Epithelial cell of proximal tubule (primary cell): ENCODE measurements around the gene ZNF33A. TPM values are rescaled to one million over a fixed set of nuclear protein-coding genes. Genes with fewer than 3 reads are reported as not detected.
"Not testable (repeated sequence)": the region's sequence is repeated elsewhere in the genome, so short reads cannot be mapped to it uniquely, and the experiment has no call there.

Source experiments
- DNase-seq: peaks from one replicate; pipeline ENCODE4 v3.0.0-alpha.2; 2011; ENCODE audit warnings: low read depth
- H3K4me3 ChIP-seq: 2 replicates; pipeline ENCODE4 v1.5.1; 2011; ENCODE audit warnings: low read depth, mild to moderate bottlenecking, low read length
- total RNA-seq: library from RNA; depleted of rRNA; stranded (reverse); fragments of >200 nt; gene quantifications from 2 replicates; pipeline ENCODE4 v1.2.3, GENCODE V29; 2015
- TF ChIP-seq, protein P1 (sequence below): conservative IDR thresholded peaks from 2 replicates; pipeline ENCODE4 v1.5.1; 2012; ENCODE audit warnings: low read depth, mild to moderate bottlenecking, low read length

ZNF33A gene
- total RNA-seq, 1 donor from 2014 or later, result 14.0 TPM

DNA sequence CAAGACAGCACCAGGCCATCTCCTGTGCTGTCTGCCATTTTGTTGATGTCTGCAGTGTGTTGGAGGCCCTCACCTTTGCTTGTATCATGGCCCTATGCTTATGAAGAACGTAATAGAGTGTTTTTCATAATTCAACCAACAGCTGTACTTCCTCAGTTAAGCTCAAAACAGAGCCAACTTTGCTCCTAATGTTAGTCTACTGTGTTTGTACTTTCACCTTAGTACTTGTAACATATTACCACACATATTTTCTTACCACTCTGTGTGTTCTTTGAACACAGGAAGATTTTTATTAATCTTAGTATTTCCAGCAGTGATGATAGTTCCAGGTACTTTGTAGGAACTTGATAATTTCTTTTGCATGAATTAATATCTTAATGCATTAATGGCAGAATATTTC lies 5.9 kb downstream of the ZNF33A start:
- no peak overlapping the region for H3K4me3 ChIP-seq
- TF ChIP-seq, protein P1, sequence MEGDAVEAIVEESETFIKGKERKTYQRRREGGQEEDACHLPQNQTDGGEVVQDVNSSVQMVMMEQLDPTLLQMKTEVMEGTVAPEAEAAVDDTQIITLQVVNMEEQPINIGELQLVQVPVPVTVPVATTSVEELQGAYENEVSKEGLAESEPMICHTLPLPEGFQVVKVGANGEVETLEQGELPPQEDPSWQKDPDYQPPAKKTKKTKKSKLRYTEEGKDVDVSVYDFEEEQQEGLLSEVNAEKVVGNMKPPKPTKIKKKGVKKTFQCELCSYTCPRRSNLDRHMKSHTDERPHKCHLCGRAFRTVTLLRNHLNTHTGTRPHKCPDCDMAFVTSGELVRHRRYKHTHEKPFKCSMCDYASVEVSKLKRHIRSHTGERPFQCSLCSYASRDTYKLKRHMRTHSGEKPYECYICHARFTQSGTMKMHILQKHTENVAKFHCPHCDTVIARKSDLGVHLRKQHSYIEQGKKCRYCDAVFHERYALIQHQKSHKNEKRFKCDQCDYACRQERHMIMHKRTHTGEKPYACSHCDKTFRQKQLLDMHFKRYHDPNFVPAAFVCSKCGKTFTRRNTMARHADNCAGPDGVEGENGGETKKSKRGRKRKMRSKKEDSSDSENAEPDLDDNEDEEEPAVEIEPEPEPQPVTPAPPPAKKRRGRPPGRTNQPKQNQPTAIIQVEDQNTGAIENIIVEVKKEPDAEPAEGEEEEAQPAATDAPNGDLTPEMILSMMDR, result no peak
- DNase-seq, result no peak

DNA sequence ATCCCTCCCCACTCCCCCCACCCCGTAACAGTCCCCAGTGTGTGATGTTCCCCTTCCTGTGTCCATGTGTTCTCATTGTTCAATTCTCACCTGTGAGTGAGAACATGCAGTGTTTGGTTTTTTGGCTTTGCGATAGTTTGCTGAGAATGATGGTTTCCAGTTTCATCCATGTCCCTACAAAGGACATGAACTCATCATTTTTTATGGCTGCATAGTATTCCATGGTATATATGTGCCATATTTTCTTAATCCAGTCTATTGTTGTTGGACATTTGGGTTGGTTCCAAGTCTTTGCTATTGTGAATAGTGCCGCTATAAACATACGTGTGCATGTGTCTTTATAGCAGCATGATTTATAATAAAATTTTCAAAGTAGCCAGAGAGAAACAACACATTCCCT lies 8.6 kb downstream of the ZNF33A start:
- not testable (repeated sequence) for DNase-seq, H3K4me3 ChIP-seq

DNA sequence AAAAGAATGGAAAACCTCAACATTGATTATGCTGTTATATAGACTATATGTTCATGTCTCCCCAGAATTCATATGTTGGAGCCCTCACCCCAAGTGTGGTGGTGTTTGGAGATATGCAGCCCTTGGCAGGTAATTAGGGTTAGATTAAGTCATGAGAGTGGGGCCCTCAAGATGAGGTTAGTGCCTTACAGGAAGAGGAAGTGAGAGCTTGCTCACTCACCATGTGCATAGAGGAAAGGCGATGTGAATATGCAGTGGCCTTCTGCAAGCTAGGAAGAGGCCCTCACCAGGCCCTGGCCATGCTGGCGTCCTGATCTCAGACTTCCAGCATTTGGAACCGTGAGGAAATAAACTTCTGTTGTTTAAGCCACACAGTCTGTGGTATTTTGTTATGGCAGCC lies 14.8 kb downstream of the ZNF33A start:
- H3K4me3 ChIP-seq, result no peak overlapping the region
- DNase-seq, result no peak
- TF ChIP-seq, protein P1, result no peak

DNA sequence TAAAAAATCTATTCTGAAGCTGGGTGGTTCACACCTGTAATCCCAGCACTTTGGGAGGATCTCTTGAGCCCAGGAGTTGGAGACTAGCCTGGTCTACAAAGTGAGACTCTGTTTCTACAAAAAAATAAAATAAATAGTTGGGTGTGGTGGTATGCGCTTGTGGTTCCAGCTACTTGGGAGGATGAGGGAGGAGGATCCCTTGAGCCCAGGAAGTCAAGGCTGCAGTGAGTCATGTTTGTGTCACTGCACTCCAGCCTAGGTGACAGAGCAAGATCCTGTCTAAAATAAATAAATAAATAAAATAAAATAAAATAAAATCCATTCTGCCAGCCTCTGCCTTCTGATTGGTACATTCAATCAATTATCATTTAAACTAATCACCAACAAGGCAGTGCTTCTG lies 17.5 kb downstream of the ZNF33A start:
- TF ChIP-seq, protein P1, result no peak
- no peak for DNase-seq
- no peak overlapping the region for H3K4me3 ChIP-seq

DNA sequence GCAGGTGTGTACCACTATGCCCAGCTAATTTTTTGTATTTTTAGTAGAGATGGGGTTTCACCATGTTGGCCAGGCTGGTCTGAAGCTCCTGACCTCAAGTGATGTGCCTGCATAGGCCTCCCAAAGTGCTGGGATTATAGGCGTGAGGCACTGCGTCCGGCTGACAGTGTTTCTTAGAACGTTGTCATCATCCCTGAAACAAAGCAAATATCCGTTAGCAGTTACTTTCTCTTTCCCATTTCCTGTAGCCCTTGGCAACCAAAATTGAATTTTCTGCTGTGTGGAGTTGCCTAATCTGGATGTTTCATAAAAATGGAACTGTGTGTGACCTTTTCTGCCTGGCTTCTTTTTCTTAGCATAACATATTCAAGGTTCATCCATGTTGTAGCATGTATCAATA lies 22.4 kb downstream of the ZNF33A start:
- no peak for DNase-seq
- TF ChIP-seq, protein P1, result no peak
- H3K4me3 ChIP-seq, result no peak overlapping the region

DNA sequence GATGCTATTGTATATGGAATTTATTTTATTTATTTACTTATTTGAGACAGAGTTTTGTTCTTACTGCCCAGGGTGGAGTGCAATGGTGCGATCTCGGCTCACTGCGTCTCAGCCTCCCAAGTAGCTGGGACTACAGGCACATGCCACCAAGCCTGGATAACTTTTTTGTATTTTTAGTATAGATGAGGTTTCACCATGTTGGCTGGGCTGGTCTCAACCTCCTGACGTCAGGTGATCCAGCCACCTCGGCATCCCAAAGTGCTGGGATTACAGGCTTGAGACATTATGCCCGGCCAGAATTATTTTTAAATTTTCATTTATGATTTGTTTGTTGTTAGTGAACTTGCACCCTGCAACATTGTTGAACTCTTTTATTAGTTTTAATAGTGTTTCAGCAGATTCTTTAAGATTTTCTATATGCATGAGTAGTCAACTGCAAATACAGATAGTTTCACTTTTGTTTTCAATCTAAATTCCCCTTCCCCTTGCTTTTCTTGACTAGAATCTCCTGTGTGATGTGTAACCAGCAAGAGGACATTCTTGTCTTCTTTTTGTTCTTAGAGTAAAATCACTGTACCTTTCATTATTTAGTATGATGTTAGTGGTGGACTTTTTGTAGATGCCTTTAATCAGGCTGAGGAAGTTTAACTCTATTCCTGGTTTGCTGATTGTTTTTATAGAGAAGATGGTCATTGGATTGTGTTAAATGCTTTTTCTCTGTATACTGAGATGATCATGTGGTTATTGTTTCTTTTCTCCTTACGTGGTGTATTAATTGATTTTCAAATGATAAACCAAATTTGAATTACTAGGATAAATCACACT lies 27.8 kb downstream of the ZNF33A start:
- TF ChIP-seq, protein P1, result no peak
- H3K4me3 ChIP-seq, result peak overlapping the region; percentile 27
- DNase-seq, result peak; percentile 31

DNA sequence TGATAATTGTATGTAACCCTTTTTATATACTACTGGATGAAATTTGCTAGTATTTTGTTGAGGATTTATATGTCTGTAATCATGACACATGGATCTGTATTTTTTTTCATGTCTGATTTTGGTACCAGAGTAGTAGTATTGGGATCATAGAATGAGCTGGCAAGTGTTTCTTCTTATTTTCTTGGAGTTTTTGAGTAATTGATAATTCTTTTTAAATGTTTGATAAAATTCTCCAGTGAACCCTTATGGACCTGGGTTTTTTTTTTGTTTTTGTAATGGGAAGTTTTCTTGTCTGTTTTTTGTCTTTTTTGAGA lies 28.4 kb downstream of the ZNF33A start:
- TF ChIP-seq, protein P1, result no peak
- no peak overlapping the region for H3K4me3 ChIP-seq

More for the DNA sequence above, 28.4 kb downstream of the ZNF33A start:
- no peak for DNase-seq
